A549 (cell line): Measurements from ENCODE around the gene HS3ST3A1. TPM values are rescaled to one million over a fixed set of nuclear protein-coding genes. Genes with fewer than 3 reads are reported as not detected.

Source experiments
- ATAC-seq, 2 experiments: fragments of 200-7000 bp in 1 of 2; fragments of >200 bp in 1 of 2; cut with Nextera tagmentation in 1 of 2; cut with Tn5 transposase in 1 of 2; 3 replicates each; pipeline versions ENCODE4 v1.8.0 to v1.9.1; 2018 to 2020; ENCODE audit warnings: mild to moderate bottlenecking in 1 of 2, moderate library complexity in 1 of 2
- CTCF ChIA-PET: fragments of 300-600 bp; sonication (Branson Sonifier 250); formaldehyde crosslinking; extraction: SDS; loops from one replicate; lab custom pipeline; 2021; ENCODE audit warnings: antibody characterized with exemption, inconsistent platforms; lab: Yijun Ruan, JAX
- POLR2A ChIA-PET: fragments of 350-600 bp; formaldehyde crosslinking; extraction: SDS; loops from one replicate; lab custom pipeline; 2021; ENCODE audit warnings: antibody characterized with exemption, inconsistent platforms; lab: Yijun Ruan, JAX
- DNase-seq, 2 experiments: peaks; one replicate each; pipeline versions ENCODE4 v3.0.0 to v3.0.0-alpha.2; 2011 to 2016; ENCODE audit warnings: low read depth in 1 of 2, low spot score in 1 of 2
- FAIRE-seq: peaks from 2 replicates; lab custom pipeline; 2011; peaks lifted over from hg19 to GRCh38; lab: Jason Lieb, UNC
- H3K27ac ChIP-seq, 2 experiments: fragments of >200 bp; sonication (Bioruptor Twin); formaldehyde crosslinking; 3 replicates each; pipeline ENCODE4 v1.5.1; 2016 to 2017
- H3K4me1 ChIP-seq: fragments of >200 bp; sonication (Bioruptor Twin); formaldehyde crosslinking; 3 replicates; pipeline ENCODE4 v1.6.1; 2016
- H3K4me2 ChIP-seq: fragments of >200 bp; sonication (Bioruptor Twin); formaldehyde crosslinking; 3 replicates; pipeline ENCODE4 v1.6.1; 2016
- H3K4me3 ChIP-seq: fragments of >200 bp; sonication (Bioruptor Twin); formaldehyde crosslinking; 3 replicates; pipeline ENCODE4 v1.5.1; 2016
- H3K9me3 ChIP-seq: fragments of >200 bp; sonication (Bioruptor Twin); formaldehyde crosslinking; 3 replicates; pipeline ENCODE4 v1.6.1; 2016
- CBX8 ChIP-seq: fragments of 200-600 bp; sonication (generic); IDR thresholded peaks from 2 replicates; pipeline ENCODE4 v1.6.1; 2016
- CHD2 ChIP-seq: fragments of 150-350 bp; IDR thresholded peaks from 2 replicates; pipeline ENCODE4 v1.6.1; 2014; ENCODE audit warnings: low read length; ENCODE audit not compliant: partially characterized antibody
- CHD4 ChIP-seq: fragments of 200-600 bp; sonication (generic); IDR thresholded peaks from 2 replicates; pipeline ENCODE4 v1.6.1; 2016; ENCODE audit warnings: antibody characterized with exemption, mild to moderate bottlenecking, borderline replicate concordance
- EP300 ChIP-seq, 2 experiments: fragments of >200 bp; sonication (Bioruptor Twin); formaldehyde crosslinking; IDR thresholded peaks; 2 replicates in 1 of 2; 3 replicates in 1 of 2; pipeline ENCODE4 v1.6.1; 2016 to 2017
- FOSB ChIP-seq: fragments of 250-450 bp; sonication (Bioruptor Pico); IDR thresholded peaks from 2 replicates; pipeline ENCODE4 v1.5.0; 2020; ENCODE audit warnings: mild to moderate bottlenecking, moderate library complexity
- FOSL2 ChIP-seq, 2 experiments: fragments of 450-650 bp in 1 of 2; fragments of >200 bp in 1 of 2; sonication (Bioruptor Twin) in 1 of 2; formaldehyde crosslinking; IDR thresholded peaks; 2 replicates each; pipeline versions ENCODE4 v1.5.0 to v1.6.1; 2016 to 2020; ENCODE audit warnings: mild to moderate bottlenecking in 1 of 2, moderate library complexity in 1 of 2
- GATA3 ChIP-seq: IDR thresholded peaks from 2 replicates; pipeline ENCODE4 v1.6.1; 2012; ENCODE audit warnings: borderline replicate concordance
- HOXB5 ChIP-seq: fragments of 250-450 bp; sonication (Bioruptor Pico); IDR thresholded peaks from 2 replicates; pipeline ENCODE4 v1.5.0; 2020; ENCODE audit warnings: mild to moderate bottlenecking, moderate library complexity
- JUN ChIP-seq, 2 experiments: fragments of >200 bp; sonication (Bioruptor Twin); formaldehyde crosslinking; IDR thresholded peaks; 2 replicates in 1 of 2; 3 replicates in 1 of 2; pipeline ENCODE4 v1.6.1; 2016 to 2017
- POLR2A ChIP-seq: IDR thresholded peaks from 2 replicates; pipeline ENCODE4 v1.6.1; 2012; ENCODE audit warnings: mild to moderate bottlenecking, low read length
- RAD21 ChIP-seq, 2 experiments: fragments of >200 bp in 1 of 2; sonication (Bioruptor Twin) in 1 of 2; formaldehyde crosslinking in 1 of 2; IDR thresholded peaks in 1 of 2; conservative IDR thresholded peaks in 1 of 2; 2 replicates in 1 of 2; 3 replicates in 1 of 2; pipeline ENCODE4 v1.6.1; 2012 to 2018; ENCODE audit warnings: inconsistent platforms in 1 of 2
- RARB ChIP-seq: fragments of 250-450 bp; sonication (Bioruptor Pico); IDR thresholded peaks from 2 replicates; pipeline ENCODE4 v1.8.0; 2021; ENCODE audit warnings: mild to moderate bottlenecking, moderate library complexity
- RFX5 ChIP-seq: fragments of 450-650 bp; IDR thresholded peaks from 2 replicates; pipeline ENCODE4 v1.7.1; 2014; ENCODE audit warnings: antibody characterized with exemption, mild to moderate bottlenecking, moderate library complexity
- RNF2 ChIP-seq: fragments of 200-600 bp; sonication (generic); IDR thresholded peaks from 2 replicates; pipeline ENCODE4 v1.6.1; 2016; ENCODE audit warnings: low read depth, mild to moderate bottlenecking, antibody characterized with exemption, moderate library complexity, borderline replicate concordance
- SMC3 ChIP-seq: fragments of >200 bp; sonication (Bioruptor Twin); formaldehyde crosslinking; IDR thresholded peaks from 3 replicates; pipeline ENCODE4 v1.6.1; 2018; ENCODE audit warnings: inconsistent platforms
- SREBF2 ChIP-seq: fragments of 450-650 bp; IDR thresholded peaks from 2 replicates; pipeline ENCODE4 v1.6.1; 2014; ENCODE audit warnings: mild to moderate bottlenecking, moderate library complexity
- TP53 ChIP-seq: fragments of 250-450 bp; sonication (Bioruptor Pico); IDR thresholded peaks from 2 replicates; pipeline ENCODE4 v1.5.0; 2021; ENCODE audit warnings: mild to moderate bottlenecking, moderate library complexity
- ZFP36 ChIP-seq: fragments of 450-650 bp; IDR thresholded peaks from 2 replicates; pipeline ENCODE4 v1.6.1; 2014; ENCODE audit warnings: borderline replicate concordance; ENCODE audit not compliant: partially characterized antibody
- WGBS: methylation state at CpG from one replicate; pipeline ENCODE4 v1.1.6; 2017; ENCODE audit errors: missing lambda C conversion rate; 5-methylcytosine and 5-hydroxymethylcytosine counted together
- polyA plus RNA-seq, 4 experiments: library from polyadenylated mRNA; depleted of rRNA in 3 of 4; stranded (reverse); fragments of >200 nt; fragmentation: RNase III in 1 of 4; extraction: RNeasy Plus Mini Kit Qiagen cat#74134 plus additional on column Dnase treatment in 1 of 4; gene quantifications; 2 replicates in 3 of 4; 3 replicates in 1 of 4; pipeline ENCODE4 v1.2.3, GENCODE V29; 2011 to 2017
- TF ChIP-seq, protein P1 (sequence below): fragments of >200 bp; sonication (Bioruptor Twin); formaldehyde crosslinking; IDR thresholded peaks from 2 replicates; pipeline ENCODE4 v1.6.1; 2016
- TF ChIP-seq, protein P2 (sequence below): fragments of 150-350 bp; IDR thresholded peaks from 2 replicates; pipeline ENCODE4 v1.6.1; 2014; ENCODE audit warnings: low read depth, mild to moderate bottlenecking, low read length
- TF ChIP-seq, protein P3 (sequence below): IDR thresholded peaks from 2 replicates; pipeline ENCODE4 v1.6.1; 2012
- TF ChIP-seq, protein P4 (sequence below): IDR thresholded peaks from 2 replicates; pipeline ENCODE4 v1.6.1; 2012

Gene HS3ST3A1
- polyA plus RNA-seq, 2 of the 4 experiments (the other 2 are of a cell fraction) = not detected

DNA sequence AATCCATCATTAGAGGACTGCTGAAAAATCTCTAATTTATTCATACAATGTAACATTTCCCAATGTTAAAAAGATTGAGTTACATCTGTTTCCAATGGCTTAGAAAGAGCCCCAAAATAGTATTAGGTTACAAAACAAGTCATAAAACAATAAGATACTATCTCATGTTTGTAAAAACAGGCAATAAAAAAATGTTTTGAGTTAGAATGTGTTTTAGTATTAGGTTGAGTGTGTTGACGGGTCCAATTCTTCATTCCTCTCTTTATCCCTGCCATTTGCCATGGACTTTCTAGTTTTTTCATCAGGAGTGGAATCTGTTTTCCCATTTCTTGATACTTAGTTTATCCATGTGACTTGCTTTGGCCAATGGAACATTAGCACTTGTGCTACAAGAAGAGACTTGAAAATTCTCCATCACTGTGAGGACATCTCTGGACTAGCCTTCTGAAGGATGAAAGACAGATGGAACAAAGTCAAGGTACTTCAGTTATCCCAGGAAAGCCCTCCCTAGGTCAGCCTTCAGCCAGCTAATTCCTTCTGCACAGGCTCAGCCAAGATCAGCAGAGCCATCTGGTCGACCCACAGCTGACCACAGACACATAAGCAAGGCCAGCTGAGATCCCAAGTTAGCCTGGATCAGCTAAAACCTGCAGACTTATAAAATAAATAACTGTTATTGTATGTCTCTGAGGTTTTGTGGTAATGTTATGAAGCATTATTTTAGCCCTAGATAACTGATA, 83.3 kb downstream of the HS3ST3A1 start:
- Histone ChIP-seq H3K4me3 (no peak overlapping the region), H3K27ac (no peak overlapping the region), H3K9me3 (no peaks in the 10 kb centered on the region)
- 6% methylated on average over 2 of the region's 2 CpGs for WGBS
- CTCF ChIA-PET = no interaction called here
- ATAC-seq = no peak
- TF ChIP-seq ZFP36 (no peak), CBX8 (no peak), FOSB (CRISPR knock-in tag) (no peak), EP300 (IDR thresholded peaks at IDR 0.05) (no peak), TP53 (CRISPR knock-in tag) (no peak), POLR2A (no peak), GATA3 (no peak), JUN (IDR thresholded peaks at IDR 0.05) (no peak), RFX5 (no peak), CHD4 (no peak), CHD2 (no peak), SMC3 (no peak), HOXB5 (CRISPR knock-in tag) (no peak), FOSL2 (IDR thresholded peaks at IDR 0.05) (no peak), FOSL2 (CRISPR knock-in tag; IDR thresholded peaks at IDR 0.05) (no peak), RARB (no peak), SREBF2 (no peak)
- TF ChIP-seq, protein P1, sequence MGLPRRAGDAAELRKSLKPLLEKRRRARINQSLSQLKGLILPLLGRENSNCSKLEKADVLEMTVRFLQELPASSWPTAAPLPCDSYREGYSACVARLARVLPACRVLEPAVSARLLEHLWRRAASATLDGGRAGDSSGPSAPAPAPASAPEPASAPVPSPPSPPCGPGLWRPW = no peak
- TF ChIP-seq, protein P2, sequence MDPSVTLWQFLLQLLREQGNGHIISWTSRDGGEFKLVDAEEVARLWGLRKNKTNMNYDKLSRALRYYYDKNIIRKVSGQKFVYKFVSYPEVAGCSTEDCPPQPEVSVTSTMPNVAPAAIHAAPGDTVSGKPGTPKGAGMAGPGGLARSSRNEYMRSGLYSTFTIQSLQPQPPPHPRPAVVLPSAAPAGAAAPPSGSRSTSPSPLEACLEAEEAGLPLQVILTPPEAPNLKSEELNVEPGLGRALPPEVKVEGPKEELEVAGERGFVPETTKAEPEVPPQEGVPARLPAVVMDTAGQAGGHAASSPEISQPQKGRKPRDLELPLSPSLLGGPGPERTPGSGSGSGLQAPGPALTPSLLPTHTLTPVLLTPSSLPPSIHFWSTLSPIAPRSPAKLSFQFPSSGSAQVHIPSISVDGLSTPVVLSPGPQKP = no peak
- TF ChIP-seq, all 56 proteins: peak for 0
- FAIRE-seq (no peak), DNase-seq (no peak)
- H3K4me1 ChIP-seq = no peaks in the 10 kb centered on the region
- H3K4me2 ChIP-seq = no peak overlapping the region
- POLR2A ChIA-PET = no interaction called here

DNA sequence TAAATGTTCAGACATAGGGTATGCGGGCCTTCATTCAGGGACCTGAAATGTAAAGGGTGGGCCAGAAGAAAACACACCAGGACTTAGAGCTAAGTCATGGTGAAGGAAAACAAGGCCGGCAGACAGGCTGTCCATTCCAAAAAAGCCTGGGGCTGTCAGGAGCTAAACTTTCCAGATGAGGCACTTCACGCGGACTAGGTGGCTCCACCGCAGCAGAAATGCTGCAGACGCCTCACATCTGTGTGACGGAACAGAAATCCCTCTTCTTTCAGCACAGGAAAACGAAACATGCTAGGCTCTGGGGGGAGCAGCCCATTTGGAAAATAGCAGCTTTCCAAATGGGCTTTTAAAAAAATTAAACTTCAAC, 88.7 kb downstream of the HS3ST3A1 start:
- Histone ChIP-seq H3K4me1 (no peaks in the 10 kb centered on the region), H3K9me3 (no peaks in the 10 kb centered on the region), H3K4me3 (no peak overlapping the region), H3K27ac (no peak overlapping the region), H3K4me2 (no peak overlapping the region)
- TF ChIP-seq, protein P3, sequence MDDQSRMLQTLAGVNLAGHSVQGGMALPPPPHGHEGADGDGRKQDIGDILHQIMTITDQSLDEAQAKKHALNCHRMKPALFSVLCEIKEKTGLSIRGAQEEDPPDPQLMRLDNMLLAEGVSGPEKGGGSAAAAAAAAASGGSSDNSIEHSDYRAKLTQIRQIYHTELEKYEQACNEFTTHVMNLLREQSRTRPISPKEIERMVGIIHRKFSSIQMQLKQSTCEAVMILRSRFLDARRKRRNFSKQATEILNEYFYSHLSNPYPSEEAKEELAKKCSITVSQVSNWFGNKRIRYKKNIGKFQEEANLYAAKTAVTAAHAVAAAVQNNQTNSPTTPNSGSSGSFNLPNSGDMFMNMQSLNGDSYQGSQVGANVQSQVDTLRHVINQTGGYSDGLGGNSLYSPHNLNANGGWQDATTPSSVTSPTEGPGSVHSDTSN = no peak
- TF ChIP-seq, protein P2 = no peak
- no peak for TF ChIP-seq RNF2
- TF ChIP-seq, protein P4, sequence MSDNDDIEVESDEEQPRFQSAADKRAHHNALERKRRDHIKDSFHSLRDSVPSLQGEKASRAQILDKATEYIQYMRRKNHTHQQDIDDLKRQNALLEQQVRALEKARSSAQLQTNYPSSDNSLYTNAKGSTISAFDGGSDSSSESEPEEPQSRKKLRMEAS = no peak
- POLR2A ChIA-PET = no interaction called here
- ATAC-seq (no peak), DNase-seq (no peak), FAIRE-seq (no peak)
- WGBS = 59% methylated on average over 8 of the region's 8 CpGs
- CTCF ChIA-PET = no interaction called here

DNA sequence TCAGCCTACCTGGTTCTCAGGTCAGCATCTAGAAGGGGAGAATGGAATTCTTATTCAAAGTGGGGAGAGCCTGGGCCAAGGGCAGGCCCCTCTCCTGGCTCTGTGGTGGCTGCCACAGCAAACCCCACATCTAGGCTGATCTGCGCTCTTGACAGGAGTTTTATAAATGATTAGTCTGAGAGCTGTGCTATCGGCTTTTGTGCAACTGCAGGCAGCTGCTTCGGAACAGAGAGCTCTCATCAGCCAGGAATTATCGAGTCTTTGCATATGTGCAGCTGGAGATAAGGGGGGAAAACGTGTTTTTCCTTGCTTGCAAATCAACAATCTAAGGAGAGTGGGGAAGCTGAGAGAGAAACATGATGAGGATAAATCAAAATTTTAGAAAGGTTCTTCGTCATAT, 91.7 kb downstream of the HS3ST3A1 start:
- Histone ChIP-seq H3K4me2 (no peak overlapping the region), H3K27ac (no peak overlapping the region), H3K4me3 (no peak overlapping the region), H3K4me1 (no peaks in the 10 kb centered on the region), H3K9me3 (no peaks in the 10 kb centered on the region)
- no peak for TF ChIP-seq RAD21 (conservative IDR thresholded peaks at IDR 0.05 in 1 of 2, IDR thresholded peaks at IDR 0.05 in 1 of 2)
- no peak for FAIRE-seq
- no peak for DNase-seq
- POLR2A ChIA-PET = no interaction called here
- 20% methylated on average over 6 of the region's 6 CpGs for WGBS
- no peak for ATAC-seq
- CTCF ChIA-PET = interaction anchor here (0.6 kb wide), 2 partner anchors 126 to 1609 kb away, joined by 3 read pairs; no protein-coding TSS in a partner anchor
